ENCODE data around the gene FBXL20.

Gene FBXL20

GRCh38 chr17:39229274-39229913 is 172.0 kb downstream of the FBXL20 start:
- peak overlapping the region; percentile 19; the same call in 1 of the 2 replicates for H3K27ac ChIP-seq
- DNase-seq (ENCODE audit: low spot score) = peak; percentile 57
- ChIA-PET CTCF (no interaction called here), POLR2A (ENCODE audit: low non-redundant PET) (no interaction called here)
- no peak for TF ChIP-seq CTCF (conservative IDR thresholded peaks at IDR 0.05; ENCODE audit: low read depth)

- DNase-seq (ENCODE audit: low spot score) = no peak
- ChIA-PET POLR2A (ENCODE audit: low non-redundant PET) (no interaction called here), CTCF (interaction anchor here (0.6 to 2.2 kb wide), 2 partner anchors 17 to 1494 kb away, joined by 4 to 10 read pairs; no protein-coding TSS in a partner anchor)
- H3K27ac ChIP-seq = no peak overlapping the region
- no peak for TF ChIP-seq CTCF (conservative IDR thresholded peaks at IDR 0.05; ENCODE audit: low read depth)
These were observed 174.0 kb downstream of the FBXL20 start for GRCh38 chr17:39227364-39227919.

GRCh38 chr17:39225959-39226683 is 175.3 kb downstream of the FBXL20 start:
- ChIA-PET CTCF (interaction anchor here (0.6 to 2.2 kb wide), 3 partner anchors 18 to 234 kb away, joined by 3 to 10 read pairs (median 4); no protein-coding TSS in a partner anchor), POLR2A (ENCODE audit: low non-redundant PET) (no interaction called here)
- no peak for TF ChIP-seq CTCF (conservative IDR thresholded peaks at IDR 0.05; ENCODE audit: low read depth)
- H3K27ac ChIP-seq = no peak overlapping the region
- no peak for DNase-seq (ENCODE audit: low spot score)

GRCh38 chr17:39225308-39225958 is 176.0 kb downstream of the FBXL20 start, which contains the start of gene STAC2:
Gene STAC2 (minus strand): TSS chr17:39225945. CDS start chr17:39225502, 443 bp downstream.
- CTCF ChIA-PET = interaction anchor here (0.6 to 2.2 kb wide), 3 partner anchors 18 to 233 kb away, joined by 3 to 10 read pairs (median 4); no protein-coding TSS in a partner anchor
- POLR2A ChIA-PET (ENCODE audit: low non-redundant PET) = no interaction called here
- no peak for TF ChIP-seq CTCF (conservative IDR thresholded peaks at IDR 0.05; ENCODE audit: low read depth)
- H3K27ac ChIP-seq = no peak within 1 kb of the TSS
- DNase-seq (ENCODE audit: low spot score) = no peak

GRCh38 chr17:39224778-39225307 is 176.6 kb downstream of the FBXL20 start:
- CTCF ChIA-PET = no interaction called here
- H3K27ac ChIP-seq = no peak overlapping the region
- POLR2A ChIA-PET (ENCODE audit: low non-redundant PET) = no interaction called here
- TF ChIP-seq CTCF (conservative IDR thresholded peaks at IDR 0.05; ENCODE audit: low read depth) = no peak
- DNase-seq (ENCODE audit: low spot score) = no peak
